GM19468 (cell line): ENCODE results near the gene HIGD1A.

Source experiments
- ATAC-seq: cut with Tn5 transposase; IDR thresholded peaks from one replicate; pipeline ENCODE4 v1.9.1; 2021; ENCODE audit warnings: mild to moderate bottlenecking, moderate library complexity, moderate number of reproducible peaks; ENCODE audit not compliant: unreplicated experiment; ENCODE audit errors: extremely low read depth

Gene HIGD1A

GRCh38 chr3:42802876-42803413 is 1.3 kb downstream of the HIGD1A start:
- no peak for ATAC-seq

DNA sequence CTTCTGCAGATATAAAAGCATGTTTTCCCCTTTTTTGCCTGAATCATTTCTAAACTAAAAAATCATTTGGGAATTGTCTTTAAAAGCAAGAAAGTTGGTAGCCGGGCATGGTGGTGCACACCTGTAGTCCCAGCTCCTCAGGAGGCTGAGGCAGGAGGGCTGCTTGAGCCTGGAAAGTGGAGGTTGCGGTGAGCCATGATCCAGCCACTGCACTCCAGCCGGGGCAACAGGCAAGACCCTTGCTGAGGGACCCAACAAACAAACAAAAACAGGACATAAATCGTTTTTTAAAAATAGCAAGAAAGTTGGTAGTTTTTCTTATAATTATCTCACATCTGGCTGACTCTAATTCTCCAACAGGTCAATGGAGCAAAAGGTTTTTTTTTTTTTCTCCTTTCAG is 2.5 kb downstream of the HIGD1A start:
- ATAC-seq: no peak

GRCh38 chr3:42801048-42801620 is 3.2 kb downstream of the HIGD1A start:
- no peak for ATAC-seq

DNA sequence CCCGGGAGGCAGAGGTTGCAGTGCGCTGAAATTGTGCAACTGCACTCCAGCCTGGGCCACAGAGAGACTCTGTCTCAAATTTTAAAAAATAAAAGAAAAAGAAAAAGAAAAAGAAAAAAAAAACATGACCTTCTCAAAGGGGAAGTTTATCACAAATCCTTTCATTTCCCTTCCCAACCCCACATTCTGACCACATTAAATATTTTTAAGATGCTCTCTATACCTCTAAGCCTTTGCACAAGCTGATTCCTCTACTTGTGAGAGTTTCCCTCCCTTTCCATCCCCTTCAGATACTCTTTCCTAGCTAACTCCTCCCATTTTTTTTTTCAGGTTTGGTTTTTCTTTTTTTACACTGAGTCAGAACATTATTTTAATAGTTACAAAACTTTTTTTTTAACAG is 4.0 kb downstream of the HIGD1A start:
- no peak for ATAC-seq

- no peak for ATAC-seq
These were observed 4.9 kb downstream of the HIGD1A start for GRCh38 chr3:42799376-42799775.

- no peak for ATAC-seq
These were observed 7.9 kb downstream of the HIGD1A start for GRCh38 chr3:42796332-42796885.

DNA sequence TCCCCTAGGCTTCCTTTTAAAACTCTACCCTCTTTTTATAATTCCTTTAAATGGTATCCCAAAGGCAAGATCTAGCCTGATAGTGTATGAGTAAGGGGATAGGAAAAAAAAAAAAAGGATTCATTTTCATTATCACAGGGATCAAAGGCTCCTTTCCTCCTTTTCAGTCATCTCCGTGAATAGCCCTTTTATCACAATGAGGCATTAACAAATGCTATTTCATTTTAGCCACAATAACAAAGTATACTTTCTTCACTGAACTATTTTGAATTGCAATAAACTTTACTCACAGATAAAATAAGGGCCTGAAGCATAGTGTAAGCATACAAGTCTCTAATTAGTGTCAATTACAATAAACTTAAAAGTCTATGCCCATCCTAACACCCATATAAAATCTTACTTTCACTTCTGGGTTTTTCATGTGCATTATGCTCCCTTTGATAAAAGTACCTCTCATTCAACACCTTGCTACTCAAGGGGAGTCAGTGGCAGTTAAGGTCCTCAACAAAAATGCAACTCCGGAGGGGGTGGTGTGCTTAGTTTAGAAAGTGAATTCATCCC is 8.6 kb downstream of the HIGD1A start:
- no peak for ATAC-seq

DNA sequence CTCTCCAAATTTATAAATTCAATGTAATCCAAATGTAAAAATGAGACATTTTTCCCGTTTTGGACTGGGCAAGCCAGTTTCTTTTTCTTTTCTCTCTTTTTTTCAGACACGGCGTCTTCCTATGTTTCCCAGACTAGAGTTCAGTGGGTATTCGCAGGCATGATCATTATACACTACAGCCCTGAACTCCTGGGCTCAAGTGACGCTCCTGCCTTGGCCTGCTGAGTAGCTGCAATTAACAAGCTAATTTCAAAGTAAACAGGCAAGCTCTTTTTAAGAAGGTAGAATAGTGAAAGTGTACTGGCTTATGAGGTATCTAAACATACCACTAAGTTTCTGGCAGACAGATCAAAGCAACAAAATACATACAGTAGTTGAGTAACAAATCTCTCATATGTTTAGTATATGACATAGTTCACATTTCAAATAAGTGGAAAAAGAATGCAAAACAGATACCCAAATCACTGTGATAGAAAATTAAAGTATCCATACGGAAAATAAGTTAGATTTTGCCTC is 13.5 kb downstream of the HIGD1A start:
- ATAC-seq: no peak

GRCh38 chr3:42786631-42787030 is 17.7 kb downstream of the HIGD1A start:
- ATAC-seq: no peak

DNA sequence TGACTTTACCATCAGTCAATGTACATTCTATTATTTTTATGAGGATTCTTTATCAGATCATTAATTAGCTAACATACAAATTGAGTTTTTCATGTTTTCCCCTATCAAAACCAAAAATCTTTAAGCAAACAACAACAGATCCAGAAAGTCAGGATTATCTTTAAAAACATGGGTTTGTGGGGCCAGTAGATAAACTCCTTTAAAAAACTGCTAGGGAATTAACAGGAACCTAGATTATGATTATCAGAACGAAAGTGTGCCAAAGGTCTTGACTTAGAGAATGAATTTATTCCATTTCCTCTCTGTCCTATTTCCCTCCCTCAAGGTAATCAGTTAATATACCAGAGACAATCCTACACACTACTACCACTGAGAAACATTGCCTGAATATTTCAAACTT is 18.1 kb downstream of the HIGD1A start:
- ATAC-seq: no peak

DNA sequence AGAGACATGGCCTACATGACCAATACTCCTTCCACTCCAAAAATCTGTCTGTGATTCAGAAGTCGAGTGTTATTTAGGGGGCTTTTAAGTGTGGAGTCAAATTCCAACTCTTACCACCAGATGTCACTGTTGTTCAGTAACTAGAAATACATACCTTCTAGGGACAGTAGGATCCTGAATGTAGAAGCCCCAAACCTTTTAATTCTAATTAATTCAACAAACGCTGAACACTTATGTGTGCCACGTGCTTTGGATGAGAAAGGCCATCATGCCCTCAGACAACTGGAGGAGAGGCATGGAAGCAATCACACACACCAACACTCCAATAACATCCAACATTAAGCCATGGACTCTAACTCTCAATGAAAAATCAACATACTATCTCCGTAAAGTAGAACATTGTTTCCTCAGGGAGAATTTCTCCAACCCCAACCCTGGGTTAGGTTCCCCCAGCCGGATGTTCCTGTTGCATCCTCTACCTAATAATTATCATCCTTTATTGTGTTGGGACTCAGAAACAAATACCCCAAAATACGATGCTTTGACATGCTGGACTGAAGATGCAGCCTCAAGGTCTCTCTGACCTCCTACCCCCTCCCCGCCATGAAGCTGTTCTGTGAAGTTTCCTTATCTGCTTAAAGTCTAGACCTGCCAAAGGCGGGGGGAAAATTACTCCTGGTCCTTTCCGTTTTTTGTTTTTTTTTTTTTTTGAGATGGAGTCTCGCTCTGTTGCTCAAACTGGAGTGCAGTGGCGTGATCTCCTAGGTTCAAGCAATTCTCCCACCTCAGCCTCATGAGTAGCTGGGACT is 23.2 kb downstream of the HIGD1A start:
- no peak for ATAC-seq

GRCh38 chr3:42780398-42780797 is 23.9 kb downstream of the HIGD1A start:
- ATAC-seq: no peak

- no peak for ATAC-seq
These were observed 25.6 kb downstream of the HIGD1A start for GRCh38 chr3:42778644-42779043.

DNA sequence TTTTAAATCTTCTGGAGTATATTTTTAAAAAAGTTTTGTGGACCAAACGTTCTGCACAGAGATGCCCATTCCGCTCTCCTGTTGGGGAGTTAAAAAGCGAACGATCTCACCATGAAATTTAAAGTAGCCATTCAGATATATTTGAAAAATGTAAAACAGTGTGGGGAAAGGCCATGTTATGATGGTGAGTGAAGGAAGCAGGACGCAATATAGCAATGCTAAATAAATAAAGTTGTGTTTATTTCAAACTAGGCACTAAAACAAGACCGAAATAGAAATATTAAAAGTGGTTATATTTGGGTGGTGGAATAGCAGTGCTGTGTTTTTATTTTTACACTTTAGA is 30.9 kb downstream of the HIGD1A start:
- ATAC-seq: no peak

- ATAC-seq: peak; percentile 97
These were observed 31.5 kb downstream of the HIGD1A start, which contains the start of gene CCDC13 for GRCh38 chr3:42772670-42773408. Gene CCDC13 (minus strand): TSS chr3:42773253. CDS start chr3:42758345, 14,908 bp downstream.

GRCh38 chr3:42771271-42771670 is 33.0 kb downstream of the HIGD1A start:
- no peak for ATAC-seq

DNA sequence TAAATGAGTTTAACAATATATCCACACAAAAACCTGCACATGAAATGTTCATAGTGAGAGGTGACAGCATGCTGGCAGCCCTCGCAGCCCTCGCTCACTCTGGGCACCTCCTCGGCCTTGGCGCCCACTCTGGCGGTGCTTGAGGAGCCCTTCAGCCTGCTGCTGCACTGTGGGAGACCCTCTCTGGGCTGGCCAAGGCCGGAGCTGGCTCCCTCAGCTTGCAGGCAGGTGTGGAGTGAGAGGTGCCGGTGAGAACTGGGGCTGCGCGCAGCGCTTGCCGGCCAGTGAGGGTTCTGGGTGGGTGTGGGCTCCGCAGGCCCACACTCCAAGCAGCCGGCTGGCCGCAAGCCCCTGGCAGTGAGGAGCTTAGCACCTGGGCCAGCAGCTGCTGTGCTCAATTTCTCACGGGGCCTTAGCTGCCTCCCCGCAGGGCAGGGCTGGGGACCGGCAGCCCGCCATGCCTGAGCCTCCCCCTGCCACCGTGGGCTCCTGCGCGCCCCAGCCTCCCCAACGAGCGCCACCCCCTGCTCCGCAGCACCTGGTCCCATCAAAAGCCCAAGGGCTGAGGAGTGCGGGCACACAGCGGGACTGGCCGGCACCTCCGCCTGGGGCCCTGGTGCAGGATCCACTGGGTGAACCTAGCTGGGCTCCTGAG is 34.7 kb downstream of the HIGD1A start:
- no peak for ATAC-seq

DNA sequence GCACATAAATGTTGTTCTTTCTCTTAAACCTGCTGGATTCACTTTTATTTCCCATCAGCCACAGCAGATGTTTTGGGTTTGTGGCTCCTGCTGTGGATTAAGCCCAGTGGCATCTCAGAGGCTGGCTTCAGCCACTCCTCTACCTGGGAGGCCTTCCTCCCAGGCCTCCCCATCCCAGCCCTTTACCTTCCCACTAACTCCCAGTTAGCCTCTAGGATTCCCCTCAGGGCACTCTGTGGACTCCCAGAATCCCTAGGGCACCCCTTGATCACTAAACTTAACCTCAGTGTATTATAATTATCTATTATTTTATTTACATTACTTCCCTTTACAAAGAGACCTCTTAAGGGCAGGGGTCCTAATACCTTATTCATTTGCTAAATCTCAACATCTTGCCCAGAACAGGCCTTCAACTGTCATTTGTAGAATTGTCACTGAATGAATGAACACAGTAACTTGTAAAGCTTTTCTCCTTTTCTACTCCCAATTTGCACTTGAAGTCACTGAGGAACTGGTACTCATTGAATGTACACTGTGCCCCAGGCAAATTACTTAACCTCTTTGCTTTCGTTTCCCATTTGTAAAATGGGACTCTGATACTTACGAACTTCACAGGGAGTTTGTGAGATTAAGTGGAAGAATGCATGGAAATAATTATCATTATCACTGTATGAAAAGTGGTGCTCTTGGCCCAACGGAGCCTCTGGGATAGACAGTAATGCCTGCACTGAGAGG is 39.6 kb downstream of the HIGD1A start:
- no peak for ATAC-seq

DNA sequence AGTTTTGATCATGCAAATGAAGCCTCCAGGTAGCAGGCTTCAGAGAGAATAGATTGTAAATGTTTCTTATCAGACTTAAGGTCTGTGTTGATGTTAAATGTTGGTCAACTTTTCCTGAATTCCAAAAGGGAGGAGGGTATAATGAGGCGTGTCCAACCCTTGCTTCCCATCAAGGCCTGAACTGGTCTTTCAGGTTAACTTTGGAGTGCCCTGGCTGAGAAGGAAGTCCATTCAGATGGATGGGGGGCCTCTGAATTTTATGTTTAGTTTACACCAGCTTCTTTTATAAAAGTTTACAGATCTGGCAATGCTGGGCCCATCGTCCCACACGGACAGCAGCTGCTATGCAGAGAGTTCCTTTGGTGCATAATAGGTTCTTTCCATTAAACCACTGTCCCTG is 40.2 kb downstream of the HIGD1A start:
- no peak for ATAC-seq
